ENCODE data around the gene ABHD3.
"Not testable (repeated sequence)": the region's sequence is repeated elsewhere in the genome, so short reads cannot be mapped to it uniquely, and the experiment has no call there.

ABHD3 gene

DNA sequence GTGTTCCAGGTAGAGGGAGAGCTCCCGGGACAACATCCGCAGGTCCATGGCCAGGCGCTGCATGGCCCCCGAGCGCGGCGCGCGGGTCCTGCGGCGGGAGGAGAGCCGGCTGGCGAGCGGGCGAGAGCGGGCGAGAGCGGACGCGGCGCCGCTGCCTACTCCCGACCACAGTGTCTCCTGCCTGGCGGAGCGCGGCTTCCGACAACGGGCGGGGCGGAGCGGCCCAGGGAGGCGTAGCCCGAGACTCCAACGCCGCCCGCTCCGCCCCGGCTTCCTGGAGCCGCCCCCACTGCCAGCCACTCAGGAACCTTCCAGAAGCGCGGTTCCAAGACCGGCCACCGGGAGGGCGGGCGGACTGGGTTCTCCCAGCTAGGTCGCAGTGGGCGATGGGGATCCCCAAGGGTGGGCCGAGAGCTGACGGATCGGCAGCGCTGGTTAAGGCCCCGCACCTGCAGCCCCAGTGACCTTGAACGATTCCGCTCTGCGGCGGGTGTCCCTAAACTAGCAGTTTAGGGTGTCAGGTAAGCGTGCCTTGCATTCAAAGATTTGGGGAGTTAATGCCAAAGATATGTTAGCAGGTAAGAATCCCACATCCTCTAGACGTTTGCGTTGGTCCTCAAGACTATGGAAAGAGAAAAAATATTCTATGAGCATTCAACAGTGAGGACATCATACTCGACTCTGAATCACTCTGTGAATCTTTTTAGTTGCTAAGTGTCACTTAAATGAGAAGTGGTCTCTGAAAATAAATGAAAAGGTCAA lies at the start of gene ABHD3:
TSS of gene ABHD3 (minus strand) at position 172 of the 762 bp plus-strand sequence. CDS start at position 63, 109 bp downstream.
- peak; percentile 78 for DNase-seq

DNA sequence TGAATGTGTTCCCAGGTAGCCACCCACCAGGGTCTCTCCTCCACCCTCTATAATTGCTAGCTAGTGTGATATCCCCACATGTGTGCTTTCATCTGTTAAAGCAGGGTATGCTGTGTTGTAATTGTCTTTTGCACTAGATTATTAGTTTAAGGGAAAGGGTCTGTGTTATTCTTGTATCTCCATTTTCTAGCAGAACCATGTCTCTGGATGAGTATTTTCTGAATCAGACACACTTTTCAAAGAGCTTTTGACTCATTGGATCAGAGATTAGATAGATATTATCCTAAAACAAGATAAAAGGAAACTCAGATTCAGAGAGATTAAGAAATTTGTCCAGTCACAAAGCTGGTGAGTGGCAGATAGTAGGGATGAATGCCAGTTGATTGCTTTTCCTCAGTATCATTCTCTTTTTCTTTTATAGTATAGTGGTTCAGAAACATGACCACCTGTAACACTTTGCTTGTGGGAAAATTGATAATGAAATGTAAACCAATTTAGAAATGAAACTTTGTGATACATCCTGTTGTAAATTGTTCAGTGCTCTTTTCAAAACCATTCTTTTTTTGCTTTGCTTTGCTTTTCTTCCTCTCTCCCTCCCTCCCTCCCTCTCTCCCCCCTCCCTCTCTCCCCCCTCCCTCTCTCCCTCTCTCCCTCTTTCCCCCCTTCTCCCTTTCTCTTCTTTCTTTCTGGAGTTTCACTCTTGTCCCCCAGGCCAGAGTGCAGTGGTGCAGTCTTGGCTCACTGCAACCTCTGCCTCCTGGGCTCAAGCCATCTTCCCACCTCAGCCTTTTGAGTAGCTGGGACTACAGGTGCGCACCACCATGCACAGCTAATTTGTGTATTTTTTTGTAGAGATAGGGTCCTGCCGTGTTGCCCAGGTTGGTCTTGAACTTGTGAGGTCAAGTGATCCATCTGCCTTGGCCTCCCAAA lies 43.5 kb upstream of the ABHD3 start:
- no peak for DNase-seq

DNA sequence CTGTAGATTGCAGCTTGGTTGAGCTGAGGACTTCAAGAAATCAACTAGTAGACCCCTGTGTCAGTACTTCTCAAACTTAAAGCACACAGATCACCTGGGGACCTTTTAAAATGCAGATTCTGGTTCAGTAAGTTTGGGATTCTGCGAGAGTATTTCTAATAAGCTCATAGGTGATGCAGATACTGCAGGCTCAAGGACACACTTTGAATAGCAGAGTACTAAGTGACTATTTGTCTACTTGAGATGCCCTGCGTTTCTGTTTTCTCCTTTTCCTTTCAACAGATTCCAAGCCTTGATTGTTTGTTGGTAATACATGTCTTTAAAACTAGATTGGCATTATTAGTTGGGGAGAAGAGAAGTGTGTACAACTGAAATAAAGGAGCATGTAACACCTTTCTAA lies 42.7 kb upstream of the ABHD3 start:
- DNase-seq: no peak

- no peak for DNase-seq
Measured at GRCh38 chr18:21745231-21745630, 40.7 kb upstream of the ABHD3 start.

DNA sequence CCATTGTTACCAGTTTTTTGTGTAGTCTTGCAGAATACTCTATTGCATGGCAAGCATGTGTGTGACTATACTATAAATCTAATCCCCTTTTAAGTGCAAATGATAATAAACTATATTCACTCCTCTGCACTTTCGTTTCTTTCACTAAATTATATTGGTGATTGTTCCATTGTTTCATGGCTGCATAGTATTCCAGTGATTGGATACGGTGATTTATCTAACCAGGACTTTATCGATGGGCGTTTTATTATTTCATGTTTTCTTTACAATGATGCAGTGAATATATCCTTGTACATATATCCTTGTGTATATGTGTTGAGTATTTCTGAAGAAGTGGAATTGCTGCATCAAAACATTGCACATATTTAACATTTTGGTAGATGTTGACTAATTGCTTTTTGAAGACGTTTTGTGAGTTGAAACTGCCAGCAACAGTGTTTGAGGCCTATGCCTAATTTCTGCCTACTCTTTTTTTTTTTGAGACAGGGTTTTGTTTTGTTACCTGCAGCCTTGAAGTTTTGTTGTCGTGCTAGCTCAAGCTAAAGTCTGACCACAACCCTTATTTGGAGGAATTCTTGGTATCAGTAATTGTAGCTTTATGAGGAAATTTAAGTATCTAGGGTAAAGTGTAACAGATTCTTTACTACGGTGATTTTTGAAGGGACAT lies 38.7 kb upstream of the ABHD3 start:
- no peak for DNase-seq

DNA sequence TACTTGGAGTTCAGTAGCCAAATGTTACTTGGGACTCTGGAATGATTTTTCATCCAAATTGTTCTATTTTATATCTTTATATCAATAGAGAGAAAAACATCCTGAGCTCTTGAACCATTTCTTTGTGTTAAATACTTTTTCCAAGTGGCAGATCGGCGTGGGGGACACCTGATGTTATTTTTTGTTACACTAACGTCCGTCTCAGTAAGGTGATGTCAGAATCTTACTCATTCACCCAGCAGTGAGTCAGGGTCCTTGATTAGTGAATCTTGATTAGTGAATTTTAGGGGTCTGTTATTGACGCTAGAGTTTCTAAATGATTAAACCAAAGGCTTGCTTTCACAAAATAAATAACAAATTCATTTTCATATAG lies 37.7 kb upstream of the ABHD3 start:
- DNase-seq: peak; percentile 46

DNA sequence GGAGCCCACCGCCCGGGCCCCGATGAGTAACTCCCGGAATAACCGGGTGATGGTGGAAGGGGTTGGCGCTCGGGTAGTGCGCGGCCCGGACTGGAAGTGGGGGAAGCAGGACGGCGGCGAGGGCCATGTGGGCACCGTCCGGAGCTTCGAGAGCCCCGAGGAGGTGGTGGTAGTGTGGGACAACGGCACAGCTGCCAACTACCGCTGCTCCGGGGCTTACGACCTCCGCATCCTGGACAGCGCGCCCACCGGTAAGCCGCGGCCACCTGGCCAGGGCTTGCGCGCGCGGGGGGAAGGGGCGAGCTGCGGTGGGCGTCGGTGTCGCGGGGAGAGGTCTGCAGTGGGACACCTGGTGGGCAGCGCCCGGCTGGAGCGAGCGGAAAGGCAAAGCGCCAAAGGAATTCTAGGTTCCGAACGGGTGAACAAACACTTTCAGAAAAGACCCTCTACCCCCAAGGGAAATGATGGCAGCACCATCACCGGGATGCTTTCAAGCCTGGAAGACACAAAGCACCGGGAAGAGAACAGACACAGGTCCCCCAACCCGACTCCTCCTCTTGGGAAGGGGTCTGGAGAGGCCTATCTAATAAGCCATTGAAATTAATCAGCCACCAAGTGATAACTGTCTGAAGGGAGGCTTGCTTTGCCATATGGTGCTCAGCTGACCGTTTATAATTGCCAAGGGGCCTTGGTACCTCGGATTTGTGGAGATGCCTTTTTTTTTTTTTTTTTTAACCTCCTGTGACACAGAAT lies 37.2 kb upstream of the ABHD3 start:
- peak; percentile 46 for DNase-seq

DNA sequence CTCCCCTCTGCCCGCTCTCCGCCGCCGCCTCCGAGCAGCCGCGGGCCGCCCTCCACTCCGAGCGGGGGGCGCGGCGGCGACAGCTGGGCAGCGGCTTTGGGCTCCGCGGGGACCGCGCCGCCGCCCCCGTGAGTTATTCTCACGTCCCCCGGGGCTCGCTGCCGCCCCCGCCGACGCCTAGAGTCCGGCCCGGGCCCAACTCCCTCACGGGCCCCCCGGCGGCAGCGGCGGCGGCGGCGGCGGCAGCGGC lies 36.7 kb upstream of the ABHD3 start:
- no peak for DNase-seq

GRCh38 chr18:21740538-21741311 lies 36.2 kb upstream of the ABHD3 start, which contains the start of gene MIB1:
TSS of gene MIB1 (plus strand) at chr18:21740792. CDS start at chr18:21741584, 792 bp downstream.
- DNase-seq: peak; percentile 95

DNA sequence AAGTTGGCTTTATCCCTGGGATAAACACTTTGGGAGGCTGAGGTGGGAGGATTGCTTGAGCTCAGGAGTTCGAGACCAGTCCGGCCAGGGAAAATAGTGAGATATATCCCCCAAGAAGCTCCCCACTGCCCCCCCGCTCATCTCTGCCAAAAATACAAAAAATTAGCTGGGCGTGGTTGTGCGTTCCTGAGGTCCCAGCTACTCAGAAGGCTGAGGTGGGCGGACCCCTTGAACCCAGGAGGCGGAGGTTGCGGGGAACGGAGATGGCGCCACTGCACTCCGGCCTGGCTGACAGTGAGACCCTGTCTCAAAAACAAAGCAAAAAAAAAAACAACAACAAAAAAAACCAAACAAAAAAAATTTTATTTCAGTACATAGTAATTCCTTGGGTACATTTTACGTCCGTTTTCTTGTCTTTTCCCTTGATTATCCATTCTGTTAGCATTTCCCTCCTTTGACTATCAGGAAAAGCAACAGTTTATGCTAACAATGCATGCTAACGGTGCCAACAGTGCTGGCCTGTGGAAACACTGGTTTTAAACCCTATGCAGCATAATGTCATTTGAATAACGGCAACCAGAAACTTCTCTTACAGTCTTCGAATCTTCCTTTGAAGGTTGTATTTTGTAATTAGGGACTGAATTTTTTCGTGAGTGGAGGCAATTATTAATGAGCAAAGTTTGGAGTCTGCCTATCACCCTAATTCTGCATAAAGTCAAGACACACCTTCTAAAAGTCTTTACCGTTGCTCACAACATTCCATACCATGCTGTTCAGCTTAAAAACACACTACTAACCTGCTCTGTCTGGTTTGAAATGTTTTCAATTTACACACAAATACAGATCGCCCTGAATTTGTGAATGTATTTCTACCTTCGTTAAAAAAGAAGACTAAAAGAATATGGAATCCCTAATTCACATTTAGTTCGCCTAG lies 35.3 kb upstream of the ABHD3 start:
- DNase-seq: no peak

DNA sequence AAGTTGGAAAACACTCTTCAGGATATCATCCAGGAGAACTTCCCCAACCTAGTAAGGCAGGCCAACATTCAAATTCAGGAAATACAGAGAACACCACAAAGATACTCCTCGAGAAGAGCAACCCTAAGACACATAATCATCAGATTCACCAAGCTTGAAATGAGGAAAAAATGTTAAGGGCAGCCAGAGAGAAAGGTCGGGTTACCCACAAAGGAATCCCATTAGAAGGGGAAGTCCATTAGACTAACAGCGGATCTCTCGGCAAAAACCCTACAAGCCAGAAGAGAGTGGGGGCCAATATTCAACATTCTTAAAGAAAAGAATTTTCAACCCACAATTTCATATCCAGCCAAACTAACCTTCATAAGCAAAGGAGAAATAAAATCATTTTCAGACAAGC lies 32.4 kb upstream of the ABHD3 start:
- DNase-seq: not testable (repeated sequence)

GRCh38 chr18:21735452-21736015 lies 31.0 kb upstream of the ABHD3 start:
- DNase-seq: no peak

DNA sequence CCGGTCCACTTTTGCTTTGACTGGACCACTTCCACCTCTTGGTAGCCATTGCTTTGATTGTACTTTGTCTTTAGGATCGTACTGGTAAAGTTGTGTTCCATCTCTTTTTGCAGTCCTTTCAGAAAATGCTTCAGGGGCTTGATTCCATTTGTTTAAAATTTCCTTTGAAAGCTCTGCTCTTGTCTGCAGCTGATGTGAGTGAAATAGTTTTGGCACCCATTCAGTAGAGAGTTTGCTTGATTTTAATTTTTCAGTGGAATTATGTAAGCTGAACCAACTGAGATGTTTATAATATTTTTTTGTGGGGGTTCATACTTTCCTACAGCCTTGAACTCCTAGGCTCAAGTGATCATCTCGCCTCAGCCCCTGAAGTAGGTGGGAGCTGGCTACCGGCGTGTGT lies 28.4 kb upstream of the ABHD3 start:
- no peak for DNase-seq

- DNase-seq: no peak
Measured at GRCh38 chr18:21727702-21728101, 23.1 kb upstream of the ABHD3 start.

DNA sequence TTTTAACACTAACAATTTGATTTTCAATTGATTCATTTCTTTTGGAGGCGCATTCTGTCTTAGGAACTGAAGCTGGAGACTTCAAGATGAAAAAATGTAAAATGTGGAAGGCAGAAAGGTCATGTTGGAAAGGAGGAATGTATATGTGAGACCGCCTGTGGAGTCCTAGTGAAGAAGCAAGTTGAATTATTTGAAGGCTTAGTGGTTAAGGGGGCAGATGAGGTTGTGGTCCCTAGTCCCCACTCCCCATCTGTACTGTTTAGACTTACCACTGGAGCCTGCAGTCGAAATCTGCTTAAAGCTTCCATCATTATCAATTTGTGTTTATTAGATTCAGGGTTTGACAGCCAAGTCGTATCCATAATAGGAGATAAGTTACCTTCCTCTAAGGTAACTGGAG lies 20.6 kb upstream of the ABHD3 start:
- DNase-seq: no peak

DNA sequence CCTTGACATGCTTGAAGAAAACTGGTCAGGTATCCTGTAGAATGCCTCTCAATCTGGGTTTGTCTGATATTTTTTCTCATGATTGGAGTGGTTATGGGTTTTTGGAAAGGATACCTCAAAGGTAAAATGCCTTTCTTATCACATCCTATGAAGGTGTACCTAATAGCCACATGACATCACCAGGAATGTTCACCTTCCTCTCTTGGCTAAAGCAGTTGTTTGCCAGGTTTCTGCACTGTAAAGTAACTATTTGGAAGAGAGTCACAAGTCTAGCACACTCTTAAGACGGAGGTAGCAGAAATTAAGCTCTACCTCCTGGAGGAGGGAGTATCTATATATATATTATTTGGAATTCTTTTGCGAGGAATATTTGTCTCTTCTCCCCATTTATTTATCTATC lies 18.1 kb upstream of the ABHD3 start:
- DNase-seq: no peak

DNA sequence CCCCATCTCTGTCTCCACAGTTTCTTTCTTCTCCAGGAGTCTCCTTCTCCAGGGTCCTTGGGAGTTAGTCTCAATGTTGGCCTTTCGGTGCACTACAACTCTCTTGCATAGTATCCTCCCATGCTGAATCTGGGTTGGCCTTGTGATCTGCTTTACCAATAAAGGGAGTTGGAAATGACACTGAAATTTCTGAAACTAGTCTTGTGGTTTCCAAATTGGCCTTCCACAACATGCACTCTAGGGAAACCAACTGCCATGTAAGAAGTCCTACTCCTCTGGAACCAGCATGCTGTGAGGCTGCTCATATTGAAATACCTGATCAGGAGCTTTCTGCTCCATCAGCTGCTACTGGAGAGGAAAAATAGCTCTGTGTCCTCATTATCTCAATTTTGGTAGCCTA lies 9.9 kb upstream of the ABHD3 start:
- no peak for DNase-seq

- DNase-seq: not testable (repeated sequence)
Measured at GRCh38 chr18:21707130-21707529, 2.6 kb upstream of the ABHD3 start.

- no peak for DNase-seq
Measured at GRCh38 chr18:21706386-21706865, 1.9 kb upstream of the ABHD3 start.

DNA sequence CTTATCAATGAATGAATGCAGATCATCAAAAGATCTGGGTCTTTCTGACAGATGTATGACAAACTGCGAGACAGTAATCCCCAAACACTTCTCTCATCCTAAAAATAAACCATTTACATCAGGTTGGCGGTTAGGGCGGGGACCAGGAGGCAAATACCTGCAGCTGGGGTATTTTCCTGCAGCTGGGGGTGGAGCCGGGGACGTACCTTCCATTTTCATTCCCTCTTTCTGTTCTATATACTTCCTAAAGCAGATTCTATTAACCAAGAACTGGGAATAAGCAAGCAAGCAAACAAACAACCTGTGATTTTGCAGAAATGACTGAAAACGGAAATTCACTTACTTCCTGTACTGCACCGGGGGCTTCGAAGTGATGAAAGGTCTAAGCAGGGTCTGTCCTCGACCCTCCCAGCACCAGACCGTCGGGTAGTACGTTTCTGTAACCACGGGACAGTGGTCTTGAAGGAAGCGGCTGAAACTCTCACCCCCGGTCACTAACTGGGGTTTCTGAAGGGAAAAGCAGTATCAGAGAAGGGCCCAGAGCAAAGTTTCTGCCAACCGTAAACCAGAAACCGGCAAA lies 1.2 kb downstream of the ABHD3 start:
- peak; percentile 39 for DNase-seq

All from DMS79 treated with DMSO at 0.1 percent for 48 hours (cell line).